Measurements from ENCODE around the gene CCDC57.

- no peak for TF ChIP-seq CTCF (IDR thresholded peaks at IDR 0.05; ENCODE audit: insufficient read depth, low read length, poor library complexity, severe bottlenecking)
- no peak for TF ChIP-seq EZH2phosphoT487 (conservative IDR thresholded peaks at IDR 0.05; ENCODE audit: low read length)
These were observed 159.5 kb downstream of the CCDC57 start for GRCh38 chr17:82053130-82053529.

Measured in SU-DHL-6 (cell line).